K562 (cell line): Measurements from ENCODE around the gene NSMF.

Source experiments
- CTCF ChIP-seq, 3 experiments: IDR thresholded peaks in 2 of 3; conservative IDR thresholded peaks in 1 of 3; 2 replicates each; pipeline ENCODE4 v1.5.1; 2011 to 2012; ENCODE audit warnings: low read length in 3 of 3, mild to moderate bottlenecking in 3 of 3, control low read depth in 2 of 3, improper control_type of control experiment in 1 of 3, inconsistent platforms in 1 of 3, low read depth in 1 of 3, mixed read lengths in 1 of 3, moderate library complexity in 1 of 3; ENCODE audit not compliant: insufficient read depth in 2 of 3
- KAT8 ChIP-seq: fragments of 450-650 bp; IDR thresholded peaks from 2 replicates; pipeline ENCODE4 v1.6.1; 2016; ENCODE audit warnings: low read depth, mild to moderate bottlenecking
- NCOA2 ChIP-seq, 2 experiments: fragments of 450-650 bp; IDR thresholded peaks; 2 replicates each; pipeline ENCODE4 v1.6.1; 2018; ENCODE audit warnings: mild to moderate bottlenecking in 2 of 2, moderate library complexity in 1 of 2; ENCODE audit not compliant: partially characterized antibody in 2 of 2
- ZNF311 ChIP-seq: fragments of 250-450 bp; sonication (Bioruptor Pico); IDR thresholded peaks from 2 replicates; pipeline ENCODE4 v1.4.0; 2020; ENCODE audit warnings: mild to moderate bottlenecking, moderate library complexity
- ZNF407 ChIP-seq: fragments of 450-650 bp; IDR thresholded peaks from 2 replicates; pipeline ENCODE4 v1.6.1; 2016; ENCODE audit warnings: low read depth
- ZNF79 ChIP-seq: fragments of 250-450 bp; sonication (Bioruptor Pico); IDR thresholded peaks from 2 replicates; pipeline ENCODE4 v1.4.0; 2020; ENCODE audit warnings: low read depth, mild to moderate bottlenecking, moderate library complexity

- TF ChIP-seq KAT8 (no peak), ZNF79 (CRISPR knock-in tag) (no peak), ZNF311 (no peak), NCOA2 (IDR thresholded peaks at IDR 0.05; ENCODE audit: partially characterized antibody in 2 of 2) (no peak), ZNF407 (no peak), CTCF (IDR thresholded peaks at IDR 0.05 in 2 of 3, conservative IDR thresholded peaks at IDR 0.05 in 1 of 3; ENCODE audit: insufficient read depth in 2 of 3, low read depth in 1 of 3, low read length in 3 of 3) (no peak)
These were observed 33.6 kb upstream of the NSMF start for GRCh38 chr9:137492464-137493363.
